Measurements from ENCODE around the gene C1orf52. TPM values are rescaled to one million over a fixed set of nuclear protein-coding genes. Genes with fewer than 3 reads are reported as not detected.
A peak's percentile ranks its signal among the peaks of the same experiment; 100 is the strongest.

The C1orf52 gene
- total and polyA plus RNA-seq, 9 of the 15 experiments (the other 6 are each of a cell fraction or from before 2014, with no cell fraction given), result 17.0 to 38.5 (median 33.0) TPM

DNA sequence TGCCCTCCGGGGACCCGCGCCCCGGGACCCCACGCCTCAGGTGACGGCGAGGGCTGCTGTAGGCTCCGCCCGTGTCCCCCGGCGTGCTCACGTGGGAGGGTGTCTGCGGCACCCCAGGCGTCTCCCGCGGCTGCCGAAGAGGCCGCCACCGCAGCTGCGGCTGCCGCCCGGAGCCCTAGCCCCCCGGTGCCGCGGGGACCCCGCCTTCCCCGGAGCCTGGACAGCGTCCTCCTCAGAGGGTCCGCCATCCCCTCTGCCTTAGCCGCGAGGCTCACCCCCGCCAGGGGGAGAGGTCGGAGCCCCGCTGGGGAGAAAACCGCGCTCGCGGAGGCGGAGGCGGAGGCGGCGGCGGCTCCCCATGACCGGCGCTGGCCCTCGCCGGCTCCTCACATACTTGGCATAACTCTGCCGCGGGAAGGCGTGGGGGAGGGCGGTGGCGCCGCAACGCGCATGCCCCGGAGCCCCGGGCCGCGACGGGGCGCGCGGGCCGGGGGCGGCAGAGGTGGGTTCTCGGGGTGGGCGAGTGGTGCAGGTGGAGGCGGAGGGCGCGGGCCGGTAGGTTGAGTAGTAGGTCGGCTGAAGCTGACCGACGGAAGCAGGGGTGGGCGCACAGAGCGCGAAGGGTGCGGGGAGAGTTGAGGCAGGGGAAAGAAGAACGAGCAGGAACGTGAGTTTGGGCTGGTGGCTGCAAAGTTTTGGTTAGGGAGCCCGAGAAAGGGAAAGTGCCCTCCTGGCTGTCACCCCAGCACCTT lies 57.9 kb downstream of the C1orf52 start (continued):
- TF ChIP-seq, protein P1, sequence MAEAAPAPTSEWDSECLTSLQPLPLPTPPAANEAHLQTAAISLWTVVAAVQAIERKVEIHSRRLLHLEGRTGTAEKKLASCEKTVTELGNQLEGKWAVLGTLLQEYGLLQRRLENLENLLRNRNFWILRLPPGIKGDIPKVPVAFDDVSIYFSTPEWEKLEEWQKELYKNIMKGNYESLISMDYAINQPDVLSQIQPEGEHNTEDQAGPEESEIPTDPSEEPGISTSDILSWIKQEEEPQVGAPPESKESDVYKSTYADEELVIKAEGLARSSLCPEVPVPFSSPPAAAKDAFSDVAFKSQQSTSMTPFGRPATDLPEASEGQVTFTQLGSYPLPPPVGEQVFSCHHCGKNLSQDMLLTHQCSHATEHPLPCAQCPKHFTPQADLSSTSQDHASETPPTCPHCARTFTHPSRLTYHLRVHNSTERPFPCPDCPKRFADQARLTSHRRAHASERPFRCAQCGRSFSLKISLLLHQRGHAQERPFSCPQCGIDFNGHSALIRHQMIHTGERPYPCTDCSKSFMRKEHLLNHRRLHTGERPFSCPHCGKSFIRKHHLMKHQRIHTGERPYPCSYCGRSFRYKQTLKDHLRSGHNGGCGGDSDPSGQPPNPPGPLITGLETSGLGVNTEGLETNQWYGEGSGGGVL (CRISPR knock-in tag; IDR thresholded peaks at IDR 0.05), result no peak
- TF ChIP-seq HMG20A (CRISPR knock-in tag; conservative IDR thresholded peaks at IDR 0.05), result no peak
- TF ChIP-seq GABPA (tag; conservative IDR thresholded peaks at IDR 0.05; ENCODE audit: low read depth), result peak; percentile 29; the same call in 1 of the 2 replicates
- no peak for TF ChIP-seq SMAD1 (IDR thresholded peaks at IDR 0.05; ENCODE audit: low read depth, low read length, partially characterized antibody)
- TF ChIP-seq EZH2 (IDR thresholded peaks at IDR 0.05; ENCODE audit: borderline replicate concordance, low read depth, low read length), result no peak
- no peak for TF ChIP-seq RBM14 (IDR thresholded peaks at IDR 0.05; ENCODE audit: borderline replicate concordance, insufficient read depth, low read depth, low read length)
- TF ChIP-seq ZFP1 (CRISPR knock-in tag; IDR thresholded peaks at IDR 0.05), result no peak
- no peak for TF ChIP-seq ESRRB (CRISPR knock-in tag; IDR thresholded peaks at IDR 0.05; ENCODE audit: borderline replicate concordance)
- no peak for TF ChIP-seq PTBP1 (IDR thresholded peaks at IDR 0.05; ENCODE audit: low read depth, low read length)
- no peak for TF ChIP-seq ZNF224 (CRISPR knock-in tag; IDR thresholded peaks at IDR 0.05)
- no peak for TF ChIP-seq RAD21 (CRISPR knock-in tag; conservative IDR thresholded peaks at IDR 0.05 in 1 of 2, IDR thresholded peaks at IDR 0.05 in 1 of 2)
- TF ChIP-seq, protein P2, sequence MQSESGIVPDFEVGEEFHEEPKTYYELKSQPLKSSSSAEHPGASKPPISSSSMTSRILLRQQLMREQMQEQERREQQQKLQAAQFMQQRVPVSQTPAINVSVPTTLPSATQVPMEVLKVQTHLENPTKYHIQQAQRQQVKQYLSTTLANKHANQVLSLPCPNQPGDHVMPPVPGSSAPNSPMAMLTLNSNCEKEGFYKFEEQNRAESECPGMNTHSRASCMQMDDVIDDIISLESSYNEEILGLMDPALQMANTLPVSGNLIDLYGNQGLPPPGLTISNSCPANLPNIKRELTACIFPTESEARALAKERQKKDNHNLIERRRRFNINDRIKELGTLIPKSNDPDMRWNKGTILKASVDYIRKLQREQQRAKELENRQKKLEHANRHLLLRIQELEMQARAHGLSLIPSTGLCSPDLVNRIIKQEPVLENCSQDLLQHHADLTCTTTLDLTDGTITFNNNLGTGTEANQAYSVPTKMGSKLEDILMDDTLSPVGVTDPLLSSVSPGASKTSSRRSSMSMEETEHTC (IDR thresholded peaks at IDR 0.05), result no peak
- TF ChIP-seq TBL1XR1 (IDR thresholded peaks at IDR 0.05; ENCODE audit: low read length in 2 of 2), result no peak
- TF ChIP-seq, protein P3, sequence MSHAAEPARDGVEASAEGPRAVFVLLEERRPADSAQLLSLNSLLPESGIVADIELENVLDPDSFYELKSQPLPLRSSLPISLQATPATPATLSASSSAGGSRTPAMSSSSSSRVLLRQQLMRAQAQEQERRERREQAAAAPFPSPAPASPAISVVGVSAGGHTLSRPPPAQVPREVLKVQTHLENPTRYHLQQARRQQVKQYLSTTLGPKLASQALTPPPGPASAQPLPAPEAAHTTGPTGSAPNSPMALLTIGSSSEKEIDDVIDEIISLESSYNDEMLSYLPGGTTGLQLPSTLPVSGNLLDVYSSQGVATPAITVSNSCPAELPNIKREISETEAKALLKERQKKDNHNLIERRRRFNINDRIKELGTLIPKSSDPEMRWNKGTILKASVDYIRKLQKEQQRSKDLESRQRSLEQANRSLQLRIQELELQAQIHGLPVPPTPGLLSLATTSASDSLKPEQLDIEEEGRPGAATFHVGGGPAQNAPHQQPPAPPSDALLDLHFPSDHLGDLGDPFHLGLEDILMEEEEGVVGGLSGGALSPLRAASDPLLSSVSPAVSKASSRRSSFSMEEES (CRISPR knock-in tag; IDR thresholded peaks at IDR 0.05), result no peak
- TF ChIP-seq, protein P4, sequence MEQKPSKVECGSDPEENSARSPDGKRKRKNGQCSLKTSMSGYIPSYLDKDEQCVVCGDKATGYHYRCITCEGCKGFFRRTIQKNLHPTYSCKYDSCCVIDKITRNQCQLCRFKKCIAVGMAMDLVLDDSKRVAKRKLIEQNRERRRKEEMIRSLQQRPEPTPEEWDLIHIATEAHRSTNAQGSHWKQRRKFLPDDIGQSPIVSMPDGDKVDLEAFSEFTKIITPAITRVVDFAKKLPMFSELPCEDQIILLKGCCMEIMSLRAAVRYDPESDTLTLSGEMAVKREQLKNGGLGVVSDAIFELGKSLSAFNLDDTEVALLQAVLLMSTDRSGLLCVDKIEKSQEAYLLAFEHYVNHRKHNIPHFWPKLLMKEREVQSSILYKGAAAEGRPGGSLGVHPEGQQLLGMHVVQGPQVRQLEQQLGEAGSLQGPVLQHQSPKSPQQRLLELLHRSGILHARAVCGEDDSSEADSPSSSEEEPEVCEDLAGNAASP (IDR thresholded peaks at IDR 0.05), result no peak
- no peak for TF ChIP-seq LARP7 (IDR thresholded peaks at IDR 0.05)
- TF ChIP-seq, protein P5, sequence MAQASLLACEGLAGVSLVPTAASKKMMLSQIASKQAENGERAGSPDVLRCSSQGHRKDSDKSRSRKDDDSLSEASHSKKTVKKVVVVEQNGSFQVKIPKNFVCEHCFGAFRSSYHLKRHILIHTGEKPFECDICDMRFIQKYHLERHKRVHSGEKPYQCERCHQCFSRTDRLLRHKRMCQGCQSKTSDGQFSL (CRISPR knock-in tag; IDR thresholded peaks at IDR 0.05), result peak; percentile 68; the same call in 1 of the 2 replicates
- TF ChIP-seq, protein P5 (tag; IDR thresholded peaks at IDR 0.05), result no peak
